GM19468 (cell line): ENCODE data around the gene DCXR.

Source experiments
- ATAC-seq: cut with Tn5 transposase; IDR thresholded peaks from one replicate; pipeline ENCODE4 v1.9.1; 2021; ENCODE audit warnings: mild to moderate bottlenecking, moderate library complexity, moderate number of reproducible peaks; ENCODE audit not compliant: unreplicated experiment; ENCODE audit errors: extremely low read depth

The DCXR gene

DNA sequence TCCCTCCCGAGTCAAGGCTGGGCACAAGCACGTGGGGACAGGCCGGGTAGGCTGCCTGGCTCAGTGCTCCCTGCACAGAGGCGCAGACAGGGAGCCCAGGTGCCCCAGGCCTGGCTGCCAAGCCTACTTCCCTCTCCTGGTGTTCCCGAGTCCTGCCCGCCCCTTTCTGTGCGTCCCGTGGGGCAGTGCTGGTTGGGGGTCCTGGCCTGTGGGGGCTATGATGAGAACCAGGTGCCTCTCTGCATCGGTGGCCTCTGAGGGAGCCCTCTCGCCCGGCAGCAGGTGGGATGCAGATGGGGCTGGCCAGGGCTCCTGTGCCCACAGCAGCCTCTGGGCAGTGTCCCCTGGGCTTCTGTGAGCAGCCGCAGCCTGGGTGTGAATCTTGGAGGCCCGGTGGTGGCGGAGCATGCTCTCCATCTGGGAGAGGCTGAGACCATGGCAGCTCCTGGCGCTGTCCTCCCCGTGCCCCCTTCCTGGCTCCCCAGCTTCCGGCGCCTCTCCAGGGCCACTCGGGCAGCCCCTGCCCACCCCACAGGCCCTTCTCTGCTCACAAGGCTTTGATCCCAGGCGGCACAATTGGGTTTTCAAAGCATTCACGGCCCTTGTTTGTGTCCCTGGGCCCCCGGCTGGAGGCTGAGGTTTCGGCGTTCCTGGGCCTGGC, 22.1 kb downstream of the DCXR start:
- ATAC-seq = no peak

GRCh38 chr17:82014971-82015310, 22.6 kb downstream of the DCXR start:
- ATAC-seq = no peak

- no peak for ATAC-seq
Measured at GRCh38 chr17:82014432-82014831, 23.1 kb downstream of the DCXR start.

- no peak for ATAC-seq
Measured at GRCh38 chr17:82013772-82014321, 23.6 kb downstream of the DCXR start.

DNA sequence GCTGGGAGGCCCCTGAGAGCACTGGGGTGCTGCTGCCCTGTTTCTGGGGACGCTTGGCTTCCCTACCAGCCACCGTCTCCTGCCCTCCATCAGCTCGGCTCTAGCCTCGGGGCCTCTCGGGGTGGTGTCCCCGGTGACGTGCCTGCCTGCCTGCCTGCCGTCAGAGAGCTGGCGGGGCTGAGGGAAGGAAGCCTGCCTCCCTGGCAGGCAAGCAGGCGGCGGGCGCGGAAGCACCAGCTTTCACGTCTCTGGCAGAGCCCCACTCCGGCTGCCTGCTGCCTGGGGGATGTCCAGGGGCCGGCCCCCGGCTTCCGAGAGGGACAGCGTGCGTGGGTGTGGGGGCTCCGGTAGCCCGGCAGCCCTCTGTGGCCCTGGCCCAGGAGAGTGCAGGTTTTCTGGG, 24.2 kb downstream of the DCXR start:
- ATAC-seq = no peak

DNA sequence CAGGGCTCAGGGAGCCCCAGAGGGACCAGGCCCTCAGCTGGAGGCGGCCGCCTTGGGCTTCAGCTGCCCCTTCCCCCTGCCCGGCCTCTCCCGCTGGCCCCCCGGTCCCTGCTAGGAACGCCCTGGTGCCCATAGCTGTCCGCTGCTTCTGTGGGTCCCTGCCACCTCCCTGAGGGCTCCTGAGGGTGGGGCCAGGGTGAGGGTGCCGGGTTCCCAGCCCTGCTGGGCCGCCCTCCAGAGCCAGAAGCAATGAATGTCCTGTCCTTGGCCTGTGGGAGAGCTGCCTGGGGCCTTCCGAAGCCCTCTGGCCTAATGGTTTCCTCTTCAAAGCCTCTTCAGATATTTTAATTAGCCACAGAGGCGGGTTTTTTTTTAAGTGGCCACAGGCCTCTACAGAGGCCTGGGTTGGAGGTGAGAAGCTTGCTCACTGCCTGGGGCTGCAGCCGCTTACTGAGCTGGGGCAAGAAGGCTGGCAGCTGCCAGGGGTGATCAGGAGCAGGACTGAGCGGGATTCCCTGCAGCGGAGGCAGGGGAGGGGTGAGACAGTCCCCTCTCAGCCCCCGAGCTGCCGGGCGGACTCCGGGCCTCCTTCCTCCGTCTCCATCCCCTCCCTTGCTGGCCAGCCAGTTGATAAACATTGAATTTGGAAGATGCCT, 24.7 kb downstream of the DCXR start:
- no peak for ATAC-seq

- ATAC-seq = no peak
Measured at GRCh38 chr17:82012261-82012639, 25.2 kb downstream of the DCXR start.

DNA sequence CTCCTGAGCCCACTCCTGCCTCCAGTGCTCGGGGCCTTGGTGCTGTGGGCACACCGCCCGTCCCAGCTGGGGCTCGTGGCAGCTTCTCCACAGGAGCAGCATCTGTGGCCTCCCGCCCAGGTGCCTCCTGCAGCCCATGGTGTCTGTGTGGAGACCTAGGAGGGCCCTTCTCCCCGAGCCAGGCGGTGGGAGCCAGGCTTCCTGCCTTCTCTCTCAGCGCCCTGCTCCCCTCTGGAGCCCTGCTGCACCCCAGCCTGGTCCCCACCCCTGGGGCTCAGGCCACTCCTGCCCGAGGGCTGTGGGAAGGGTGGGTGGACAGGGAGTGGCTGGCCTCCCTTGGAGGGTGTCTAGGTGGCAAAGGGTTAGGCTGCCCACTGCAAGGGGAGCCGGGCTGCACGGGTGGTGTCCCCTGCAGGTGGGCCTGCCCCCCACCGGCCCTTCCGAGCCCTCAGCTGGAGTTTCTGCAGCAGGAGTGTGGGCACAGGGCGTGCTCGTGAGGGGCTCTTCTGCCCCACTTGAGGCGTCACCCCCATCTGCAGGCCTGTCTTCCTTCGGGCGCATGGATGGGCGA, 25.8 kb downstream of the DCXR start:
- no peak for ATAC-seq

DNA sequence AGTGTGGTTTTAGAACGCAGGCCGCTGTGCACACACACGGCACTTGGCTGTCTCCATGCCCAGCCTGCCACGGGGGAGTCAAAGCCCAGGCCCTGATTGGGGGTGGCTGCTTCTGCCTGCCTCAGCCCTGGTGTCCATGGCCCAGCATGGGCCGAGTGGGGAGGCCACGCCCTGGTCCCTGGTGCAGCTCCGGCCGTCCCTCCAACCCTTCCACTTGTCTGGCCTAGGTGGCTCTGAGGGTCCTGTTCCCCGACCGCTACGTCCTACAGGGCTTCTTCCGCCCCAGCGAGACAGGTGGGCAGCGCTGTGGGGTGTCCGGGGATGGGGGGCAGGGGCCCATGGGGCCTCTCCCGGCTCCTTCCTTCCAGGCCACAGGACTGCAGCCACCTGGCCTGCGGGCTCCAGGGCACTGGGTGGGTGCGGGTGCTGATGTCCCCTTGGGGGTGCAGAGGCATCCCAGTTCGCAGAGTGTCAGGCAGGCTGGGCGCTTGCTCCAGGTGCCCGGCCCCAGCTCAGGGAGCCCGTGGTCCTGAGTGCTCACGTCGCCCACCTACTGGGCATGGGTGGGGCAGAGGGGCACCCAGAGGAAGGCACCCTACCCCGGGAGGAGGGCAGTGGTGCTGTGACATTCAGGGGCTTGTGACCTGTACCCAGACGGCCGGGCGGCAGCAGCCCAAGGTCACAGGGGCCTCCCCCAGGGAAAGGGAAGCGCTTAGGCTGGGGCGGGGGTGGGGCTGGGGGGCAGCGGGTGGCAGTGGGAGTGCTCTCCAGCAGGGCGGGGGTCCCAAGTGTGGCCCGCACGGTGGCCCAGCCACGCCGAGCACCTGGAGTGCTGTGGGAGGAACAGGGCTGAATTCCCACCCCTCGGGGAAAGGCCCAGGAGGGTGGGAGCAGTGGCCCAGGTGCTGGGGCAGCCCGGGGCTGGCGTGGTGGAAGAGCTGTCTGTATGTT, 26.6 kb downstream of the DCXR start:
- ATAC-seq = no peak

DNA sequence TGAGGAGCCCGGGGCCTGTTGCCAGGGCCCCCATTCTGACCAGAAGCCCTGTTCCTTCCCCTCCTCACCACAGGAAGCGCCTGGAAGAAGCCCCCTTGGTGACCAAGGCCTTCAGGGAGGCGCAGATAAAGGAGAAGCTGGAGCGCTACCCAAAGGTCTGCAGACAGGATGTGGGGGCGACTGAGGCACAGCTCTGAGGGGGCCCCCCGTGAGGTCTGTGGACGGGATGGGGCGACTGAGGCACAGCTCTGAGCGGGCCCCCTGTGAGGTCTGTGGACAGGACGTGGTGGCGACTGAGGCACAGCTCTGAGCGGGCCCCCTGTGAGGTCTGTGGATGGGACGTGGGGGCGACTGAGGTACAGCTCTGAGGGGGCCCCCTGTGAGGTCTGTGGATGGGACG, 28.1 kb downstream of the DCXR start:
- no peak for ATAC-seq

DNA sequence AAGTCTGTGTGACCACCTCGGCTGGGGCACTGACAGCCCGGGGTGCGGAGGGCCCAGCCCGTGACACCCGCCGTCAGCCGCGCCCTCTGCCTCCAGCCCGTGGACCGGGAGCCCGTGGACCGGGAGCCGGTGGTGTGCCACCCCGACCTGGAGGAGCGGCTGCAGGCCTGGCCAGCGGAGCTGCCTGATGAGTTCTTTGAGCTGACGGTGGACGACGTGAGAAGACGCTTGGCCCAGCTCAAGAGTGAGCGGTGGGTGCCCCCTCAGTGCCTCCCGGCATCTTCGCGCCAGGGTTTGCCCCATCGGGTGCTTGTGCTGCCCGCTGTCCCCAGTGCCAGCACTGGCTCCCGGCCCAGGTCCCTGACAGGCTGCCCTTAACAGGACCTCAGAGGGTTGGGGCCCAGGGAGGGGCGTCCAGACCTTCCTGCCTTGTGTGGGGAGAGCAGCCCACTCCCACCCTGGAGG, 28.5 kb downstream of the DCXR start:
- no peak for ATAC-seq

GRCh38 chr17:82008258-82008940, 29.1 kb downstream of the DCXR start:
- ATAC-seq = no peak

DNA sequence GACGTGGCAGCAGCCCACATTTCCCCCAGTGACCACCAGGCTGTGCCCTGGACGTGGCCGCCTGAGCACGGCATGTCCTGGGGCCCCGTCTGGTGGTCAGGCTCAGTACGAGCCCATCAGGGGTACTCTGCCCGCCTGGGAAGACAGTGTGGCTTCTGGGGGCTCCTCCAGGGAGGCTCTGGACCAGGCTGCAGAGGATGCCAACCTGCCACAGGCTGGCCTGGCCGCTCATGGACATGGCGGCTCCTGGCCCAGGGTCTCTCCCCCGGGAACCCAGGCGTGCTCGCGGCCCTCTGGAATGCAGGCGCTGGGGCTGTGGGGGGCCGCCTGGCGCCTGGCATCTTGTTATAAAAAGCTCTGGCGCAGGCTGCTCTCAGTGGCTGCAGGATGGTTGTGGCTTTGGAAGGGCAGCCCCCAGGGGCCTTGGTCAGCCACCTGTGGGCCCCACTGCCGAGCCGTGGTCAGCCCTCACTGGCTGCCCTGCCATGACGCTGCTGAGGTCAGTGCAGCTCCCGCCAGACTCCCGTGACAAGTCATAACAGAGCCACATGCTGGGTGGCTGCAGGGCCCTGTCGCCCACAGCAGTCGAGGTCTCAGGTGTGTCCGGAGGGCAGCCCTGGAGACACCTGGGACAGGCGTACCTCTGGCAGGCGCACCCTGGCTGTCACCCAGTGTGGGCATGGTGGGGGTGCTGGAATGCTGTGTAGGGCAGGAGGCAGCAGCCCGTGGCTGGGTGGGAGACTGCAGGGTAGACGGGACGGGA, 29.8 kb downstream of the DCXR start:
- no peak for ATAC-seq

DNA sequence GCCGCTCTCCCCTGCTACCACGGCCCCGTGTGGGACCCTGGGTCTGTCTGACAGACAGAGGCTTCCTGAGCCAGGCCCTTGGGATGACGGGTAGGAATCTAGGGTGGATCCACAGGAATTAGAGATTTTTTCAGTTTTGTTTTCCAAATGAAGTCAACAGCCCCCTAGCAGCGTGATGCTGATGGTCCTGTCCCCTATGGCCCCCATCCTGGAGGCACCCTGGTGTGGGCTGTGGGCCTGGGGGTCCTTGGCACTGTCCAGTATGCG, 30.3 kb downstream of the DCXR start:
- ATAC-seq = no peak

- ATAC-seq = no peak
Measured at GRCh38 chr17:82006468-82007227, 30.8 kb downstream of the DCXR start.

GRCh38 chr17:82005701-82006348, 31.7 kb downstream of the DCXR start:
- ATAC-seq = no peak

DNA sequence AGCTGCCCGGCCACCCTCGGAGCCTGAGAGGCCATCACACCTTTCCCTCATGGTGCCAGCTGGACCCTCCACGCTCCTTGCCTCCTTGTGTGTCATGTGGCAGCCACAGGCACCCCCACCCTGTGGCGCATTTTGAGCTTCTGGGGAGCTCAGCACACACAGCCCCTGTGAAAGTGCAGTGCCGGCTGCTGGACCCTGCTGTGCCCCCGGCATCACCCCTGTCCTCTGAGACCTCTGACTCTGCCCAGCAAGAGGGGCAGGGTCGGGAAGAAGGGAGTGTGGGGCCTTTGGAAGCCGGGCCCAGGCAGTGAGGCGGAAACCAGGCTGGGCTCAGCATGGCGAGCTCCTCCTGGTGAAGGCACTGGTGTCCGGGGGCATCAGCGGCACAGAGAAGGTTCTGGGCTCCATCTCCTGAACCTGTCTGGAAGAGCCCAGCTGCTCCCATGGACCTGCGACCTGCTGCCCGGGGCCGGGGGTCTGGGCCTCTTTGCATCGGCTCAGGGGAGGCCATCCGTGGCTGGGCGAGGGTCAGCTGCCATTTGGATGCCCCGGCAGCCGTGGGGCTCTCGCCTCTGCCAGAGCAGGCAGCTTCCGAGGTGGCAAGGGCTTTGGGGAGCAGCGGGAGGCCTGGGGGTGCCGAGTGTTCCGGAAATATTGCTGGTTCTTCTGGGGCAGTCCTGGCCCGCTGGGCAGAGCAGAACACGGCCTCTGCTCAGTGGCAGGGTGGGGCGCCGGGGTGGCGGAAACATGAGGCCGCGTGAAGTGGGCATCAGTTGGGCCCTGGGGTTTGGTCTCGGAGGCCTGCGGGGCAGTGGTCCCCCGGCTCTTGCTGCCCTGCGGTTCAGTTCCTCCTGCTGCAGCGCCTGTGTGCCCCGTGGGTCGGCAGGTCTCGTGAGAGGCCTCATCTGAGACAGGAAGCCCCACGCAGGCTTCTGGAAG, 32.7 kb downstream of the DCXR start:
- no peak for ATAC-seq
